SJSA1 (cell line): ENCODE results near the gene CUL1. TPM values are rescaled to one million over a fixed set of nuclear protein-coding genes. Genes with fewer than 3 reads are reported as not detected.

ENCODE experiments used
- DNase-seq, 2 experiments: peaks; one replicate each; pipeline ENCODE4 v3.0.0-alpha.2; 2015 to 2020; ENCODE audit warnings: low spot score in 2 of 2, low read depth in 1 of 2
- H3K27ac ChIP-seq: fragments of 250-450 bp; sonication (Bioruptor Pico); 2 replicates; pipeline ENCODE4 v1.5.1; 2020; ENCODE audit warnings: mild to moderate bottlenecking, moderate library complexity
- H3K27me3 ChIP-seq: fragments of 250-450 bp; sonication (Bioruptor Pico); replicated peaks from 2 replicates; pipeline ENCODE4 v1.5.1; 2020; ENCODE audit warnings: mild to moderate bottlenecking, moderate library complexity
- H3K36me3 ChIP-seq: fragments of 250-450 bp; sonication (Bioruptor Pico); 2 replicates; pipeline ENCODE4 v1.5.1; 2020; ENCODE audit warnings: mild to moderate bottlenecking
- H3K4me1 ChIP-seq: fragments of 250-450 bp; sonication (Bioruptor Pico); replicated peaks from 2 replicates; pipeline ENCODE4 v1.6.1; 2021; ENCODE audit warnings: mild to moderate bottlenecking
- H3K4me3 ChIP-seq: fragments of 250-450 bp; sonication (Bioruptor Pico); 2 replicates; pipeline ENCODE4 v1.5.1; 2020; ENCODE audit warnings: mild to moderate bottlenecking
- H3K9me3 ChIP-seq: fragments of 250-450 bp; sonication (Bioruptor Pico); replicated peaks from 2 replicates; pipeline ENCODE4 v1.5.1; 2020; ENCODE audit warnings: mild to moderate bottlenecking
- total RNA-seq: library from RNA; depleted of rRNA; stranded (reverse); fragments of >200 nt; shearing (Covaris generic); gene quantifications from 2 replicates; pipeline ENCODE4 v1.2.3, GENCODE V29; 2014

Gene CUL1
- total RNA-seq, 1 experiment from 2014 or later: 59.9 TPM

GRCh38 chr7:148735141-148735540, 36.4 kb downstream of the CUL1 start:
- no peaks in the 10 kb centered on the region for H3K27me3 ChIP-seq

GRCh38 chr7:148735967-148736366, 37.3 kb downstream of the CUL1 start:
- DNase-seq: no peak
- H3K36me3 ChIP-seq: peaks cover 65% of the 10 kb centered on the region
- no peaks in the 10 kb centered on the region for H3K27me3 ChIP-seq
- H3K4me1 ChIP-seq: no peaks in the 10 kb centered on the region; the same call in 1 of the 2 replicates
- no peak overlapping the region for H3K4me3 ChIP-seq
- no peak overlapping the region for H3K27ac ChIP-seq
- no peaks in the 10 kb centered on the region for H3K9me3 ChIP-seq

More at GRCh38 chr7:148735141-148735540, 36.4 kb downstream of the CUL1 start:
- no peak for DNase-seq
- Histone ChIP-seq H3K4me3 (no peak overlapping the region), H3K9me3 (no peaks in the 10 kb centered on the region), H3K36me3 (peaks cover 59% of the 10 kb centered on the region), H3K27ac (no peak overlapping the region), H3K4me1 (peaks cover 8% of the 10 kb centered on the region)

- no peaks in the 10 kb centered on the region for H3K9me3 ChIP-seq
- no peaks in the 10 kb centered on the region for H3K4me1 ChIP-seq
- H3K27me3 ChIP-seq: no peaks in the 10 kb centered on the region
- DNase-seq: no peak
- no peak overlapping the region for H3K4me3 ChIP-seq
- no peak overlapping the region for H3K27ac ChIP-seq
- H3K36me3 ChIP-seq: peaks cover 61% of the 10 kb centered on the region
Observed at GRCh38 chr7:148738737-148739535, 40.2 kb downstream of the CUL1 start.

- H3K36me3 ChIP-seq: peaks cover 24% of the 10 kb centered on the region
Observed at GRCh38 chr7:148746135-148746534, 47.4 kb downstream of the CUL1 start.

GRCh38 chr7:148747274-148747673, 48.6 kb downstream of the CUL1 start:
- no peak overlapping the region for H3K27ac ChIP-seq
- no peak overlapping the region for H3K4me3 ChIP-seq
- peaks cover 18% of the 10 kb centered on the region for H3K36me3 ChIP-seq
- no peak for DNase-seq
- H3K4me1 ChIP-seq: no peaks in the 10 kb centered on the region
- H3K27me3 ChIP-seq: no peaks in the 10 kb centered on the region
- no peaks in the 10 kb centered on the region for H3K9me3 ChIP-seq

More at GRCh38 chr7:148746135-148746534, 47.4 kb downstream of the CUL1 start:
- Histone ChIP-seq H3K4me3 (no peak overlapping the region), H3K27me3 (no peaks in the 10 kb centered on the region), H3K9me3 (no peaks in the 10 kb centered on the region), H3K4me1 (no peaks in the 10 kb centered on the region), H3K27ac (no peak overlapping the region)
- DNase-seq: no peak

- Histone ChIP-seq H3K4me1 (no peaks in the 10 kb centered on the region), H3K36me3 (peaks cover 29% of the 10 kb centered on the region), H3K4me3 (no peak overlapping the region), H3K27ac (no peak overlapping the region), H3K9me3 (no peaks in the 10 kb centered on the region), H3K27me3 (no peaks in the 10 kb centered on the region)
- DNase-seq: no peak
Observed at GRCh38 chr7:148750442-148751355, 52.0 kb downstream of the CUL1 start.

GRCh38 chr7:148753224-148753623, 54.5 kb downstream of the CUL1 start:
- peaks cover 33% of the 10 kb centered on the region for H3K36me3 ChIP-seq
- H3K27ac ChIP-seq: no peak overlapping the region
- H3K4me1 ChIP-seq: no peaks in the 10 kb centered on the region
- no peak for DNase-seq
- no peak overlapping the region for H3K4me3 ChIP-seq
- H3K9me3 ChIP-seq: no peaks in the 10 kb centered on the region
- no peaks in the 10 kb centered on the region for H3K27me3 ChIP-seq

- Histone ChIP-seq H3K27me3 (no peaks in the 10 kb centered on the region), H3K4me1 (no peaks in the 10 kb centered on the region), H3K27ac (no peak overlapping the region), H3K9me3 (no peaks in the 10 kb centered on the region), H3K36me3 (peaks cover 39% of the 10 kb centered on the region), H3K4me3 (no peak overlapping the region)
- no peak for DNase-seq
Observed at GRCh38 chr7:148754912-148755311, 56.2 kb downstream of the CUL1 start.

- no peak overlapping the region for H3K27ac ChIP-seq
- no peaks in the 10 kb centered on the region for H3K9me3 ChIP-seq
- peaks cover 6% of the 10 kb centered on the region; the same call in 1 of the 2 replicates for H3K4me1 ChIP-seq
- no peak for DNase-seq
- H3K4me3 ChIP-seq: no peak overlapping the region
- H3K36me3 ChIP-seq: peaks cover 52% of the 10 kb centered on the region
- no peaks in the 10 kb centered on the region for H3K27me3 ChIP-seq
Observed at GRCh38 chr7:148761499-148762278, 63.0 kb downstream of the CUL1 start.

- no peaks in the 10 kb centered on the region for H3K27me3 ChIP-seq
- H3K36me3 ChIP-seq: peaks cover 58% of the 10 kb centered on the region
- H3K27ac ChIP-seq: no peak overlapping the region
- no peak overlapping the region for H3K4me3 ChIP-seq
- no peak for DNase-seq
- H3K4me1 ChIP-seq: peaks cover 6% of the 10 kb centered on the region; the same call in 1 of the 2 replicates
- no peaks in the 10 kb centered on the region for H3K9me3 ChIP-seq
Observed at GRCh38 chr7:148763622-148764021, 64.9 kb downstream of the CUL1 start.

GRCh38 chr7:148770004-148770403, 71.3 kb downstream of the CUL1 start:
- Histone ChIP-seq H3K4me3 (no peak overlapping the region), H3K36me3 (peaks cover 53% of the 10 kb centered on the region), H3K27ac (no peak overlapping the region), H3K27me3 (no peaks in the 10 kb centered on the region), H3K4me1 (peaks cover 27% of the 10 kb centered on the region), H3K9me3 (no peaks in the 10 kb centered on the region)
- DNase-seq: no peak

GRCh38 chr7:148772297-148773089, 73.8 kb downstream of the CUL1 start:
- DNase-seq: peak; percentile 90 to 92
- no peaks in the 10 kb centered on the region for H3K27me3 ChIP-seq
- no peak overlapping the region for H3K4me3 ChIP-seq
- peaks cover 54% of the 10 kb centered on the region for H3K36me3 ChIP-seq
- peaks cover 27% of the 10 kb centered on the region for H3K4me1 ChIP-seq
- peak overlapping the region; percentile 85 for H3K27ac ChIP-seq
- no peaks in the 10 kb centered on the region for H3K9me3 ChIP-seq

- Histone ChIP-seq H3K27ac (peak overlapping the region; percentile 85), H3K27me3 (no peaks in the 10 kb centered on the region), H3K4me1 (peaks cover 27% of the 10 kb centered on the region), H3K4me3 (no peak overlapping the region), H3K9me3 (no peaks in the 10 kb centered on the region), H3K36me3 (peaks cover 51% of the 10 kb centered on the region)
- peak; percentile 75 to 78 for DNase-seq
Observed at GRCh38 chr7:148773334-148773733, 74.6 kb downstream of the CUL1 start.
